SHP77 treated with DMSO at 0.1 percent for 48 hours (cell line): Measurements from ENCODE around the gene OCEL1.
"Not testable (repeated sequence)": the region's sequence is repeated elsewhere in the genome, so short reads cannot be mapped to it uniquely, and the experiment has no call there.

Experiments used
- DNase-seq: peaks from one replicate; lab custom pipeline; 2025; lab: John Stamatoyannopoulos, UW

Gene OCEL1

DNA sequence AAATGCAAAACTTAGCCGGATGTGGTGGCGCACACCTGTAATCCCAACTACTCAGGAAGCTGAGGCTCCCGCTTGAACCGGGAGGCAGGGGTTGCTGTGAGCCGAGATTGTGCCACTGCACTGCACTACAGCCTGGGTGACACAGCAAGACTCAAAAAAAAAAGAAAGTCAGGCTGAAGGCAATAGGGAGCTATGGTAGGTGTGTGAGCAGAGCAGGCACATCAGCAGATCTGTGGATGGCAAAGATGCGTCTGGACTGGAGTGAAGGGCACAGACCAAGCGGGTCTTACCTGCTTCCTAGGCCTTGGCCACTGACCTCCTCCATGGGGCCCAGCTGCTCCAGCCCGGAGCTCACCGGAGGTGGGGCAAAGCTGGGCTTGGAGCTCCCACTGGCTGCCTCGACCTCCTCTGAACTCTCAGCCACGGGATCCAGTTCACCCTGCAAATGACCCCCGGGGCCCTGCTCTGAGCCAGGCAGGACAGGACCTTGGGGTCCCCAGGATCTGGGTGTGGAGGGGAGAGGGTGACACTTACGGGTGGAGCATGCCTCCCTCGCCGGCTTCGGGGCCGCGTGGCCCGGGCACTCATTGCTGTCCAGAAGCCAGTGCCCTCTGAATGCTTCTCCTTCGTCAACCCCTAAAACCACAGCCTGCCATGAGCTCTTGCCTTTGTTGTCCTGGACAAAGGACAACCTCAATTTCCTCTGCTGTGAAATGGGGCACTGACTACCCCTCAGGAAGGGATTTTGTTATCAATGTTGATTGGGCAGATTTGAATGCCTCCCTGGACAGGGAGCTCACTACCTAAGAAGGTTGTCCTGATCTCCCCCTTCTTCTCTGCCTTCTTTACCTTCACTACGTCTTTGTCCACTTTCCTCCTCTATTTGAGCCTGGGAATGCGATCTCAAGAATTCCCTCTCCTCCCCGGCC is 38.0 kb downstream of the OCEL1 start:
- DNase-seq: no peak

DNA sequence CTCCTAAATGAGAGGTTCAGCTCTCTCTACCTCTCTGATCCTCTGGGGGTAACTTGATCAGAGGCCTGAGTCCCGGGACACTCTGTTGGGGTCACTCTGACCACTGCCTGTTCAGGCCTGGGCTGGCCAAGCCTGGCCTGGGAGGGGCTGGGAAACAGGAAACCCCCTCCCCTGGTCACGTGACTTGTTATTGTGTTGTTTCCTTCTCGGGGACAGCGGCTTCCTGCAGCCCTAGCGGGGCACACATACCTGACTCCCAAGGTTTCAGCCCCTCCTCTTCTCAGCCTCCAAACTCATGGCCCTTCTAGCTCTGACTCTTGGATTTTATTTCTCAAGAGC is 38.6 kb downstream of the OCEL1 start, which contains the start of gene USHBP1:
TSS of gene USHBP1 (minus strand) at position 105 of the 339 bp plus-strand sequence. CDS start 446 bp downstream, outside the sequence.
- DNase-seq: no peak

DNA sequence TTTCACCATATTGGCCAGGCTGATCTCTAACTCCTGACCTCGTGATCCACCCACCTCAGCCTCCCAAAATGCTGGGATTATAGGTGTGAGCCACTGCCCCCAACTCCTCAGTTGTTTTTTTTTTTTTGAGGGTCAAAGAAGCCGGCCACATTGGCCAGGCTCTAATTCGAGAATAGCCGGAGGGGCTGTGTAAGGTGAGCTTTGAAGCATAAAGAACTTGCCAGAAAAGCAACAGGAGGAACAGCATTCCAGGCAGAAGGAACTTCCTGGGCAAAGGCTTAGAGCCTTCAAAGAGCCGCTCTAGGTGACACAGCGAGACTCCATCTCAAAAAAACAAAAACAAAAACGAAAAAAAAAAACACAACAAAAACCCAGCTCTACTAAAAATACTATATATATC is 40.0 kb downstream of the OCEL1 start:
- DNase-seq: no peak

DNA sequence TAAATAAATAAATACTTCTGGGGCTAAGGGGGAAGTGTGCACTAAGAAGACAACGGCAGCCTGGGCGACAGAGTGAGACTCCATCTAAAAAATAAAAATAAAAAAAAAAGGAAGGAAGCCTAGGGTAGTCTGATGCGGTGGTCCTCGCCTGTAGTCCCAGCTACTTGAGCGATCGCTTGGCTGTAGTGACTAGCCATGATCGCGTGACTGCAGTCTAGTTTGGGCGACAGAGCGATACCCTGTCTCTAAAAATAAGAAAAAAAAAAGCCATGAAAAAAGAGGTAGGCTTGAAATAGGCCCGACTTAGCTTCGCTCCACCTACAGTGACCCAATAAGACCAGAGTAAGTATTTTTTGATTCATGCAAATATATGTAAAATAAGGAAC is 40.6 kb downstream of the OCEL1 start:
- DNase-seq: no peak

DNA sequence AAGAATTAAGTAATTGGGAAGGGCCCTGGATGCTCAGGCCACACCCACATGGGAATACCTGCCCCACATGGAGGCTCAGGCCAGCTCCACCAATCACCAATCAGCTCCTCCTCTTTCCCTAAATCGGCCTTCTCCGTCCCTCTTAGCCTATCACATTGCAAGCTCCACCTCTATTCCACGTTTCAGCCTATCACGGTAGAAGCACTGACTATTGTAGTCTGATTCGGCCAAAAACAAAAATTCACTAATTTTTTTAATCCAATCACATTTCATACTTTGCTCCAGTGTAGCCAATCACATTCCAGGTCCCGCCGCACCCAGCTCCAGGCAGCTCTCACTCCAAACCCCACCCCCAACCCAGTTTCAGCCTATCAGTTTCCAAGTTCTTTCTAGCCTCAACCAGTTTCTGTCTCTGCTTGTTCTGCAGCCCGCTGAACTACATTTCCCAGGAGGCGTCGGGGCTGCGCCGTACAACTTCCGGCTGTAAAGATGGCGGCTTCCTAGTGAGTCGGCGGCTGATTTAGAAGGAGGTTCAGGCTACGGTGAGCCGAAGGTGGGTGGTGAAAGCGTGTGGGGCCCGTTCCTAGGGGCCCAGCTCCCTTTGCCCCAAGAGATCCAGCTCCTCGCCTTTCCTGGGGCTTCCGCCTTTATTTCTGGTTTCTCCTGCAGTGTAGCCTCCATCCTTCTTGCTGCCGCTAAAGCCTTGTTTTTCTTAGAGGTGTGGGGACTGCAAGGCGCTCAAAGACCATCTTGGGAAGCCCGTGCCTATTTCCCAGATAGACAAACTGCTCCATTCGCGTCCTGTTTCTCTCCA is 41.2 kb downstream of the OCEL1 start, which contains the start of gene BABAM1:
TSS of gene BABAM1 (plus strand) at position 469 of the 814 bp plus-strand sequence. CDS start 1,364 bp downstream, outside the sequence.
- DNase-seq: peak; percentile 100

DNA sequence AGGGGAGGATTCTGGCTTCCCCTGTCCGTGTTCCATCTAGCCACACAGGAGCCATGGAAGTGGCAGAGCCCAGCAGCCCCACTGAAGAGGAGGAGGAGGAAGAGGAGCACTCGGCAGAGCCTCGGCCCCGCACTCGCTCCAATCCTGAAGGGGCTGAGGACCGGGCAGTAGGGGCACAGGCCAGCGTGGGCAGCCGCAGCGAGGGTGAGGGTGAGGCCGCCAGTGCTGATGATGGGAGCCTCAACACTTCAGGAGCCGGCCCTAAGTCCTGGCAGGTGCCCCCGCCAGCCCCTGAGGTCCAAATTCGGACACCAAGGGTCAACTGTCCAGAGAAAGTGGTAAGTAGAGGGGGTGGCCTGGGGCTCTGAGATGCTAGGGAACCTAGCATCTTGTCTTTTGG is 42.7 kb downstream of the OCEL1 start:
- DNase-seq: no peak

- not testable (repeated sequence) for DNase-seq
These were observed 48.9 kb downstream of the OCEL1 start for GRCh38 chr19:17274892-17275291.

DNA sequence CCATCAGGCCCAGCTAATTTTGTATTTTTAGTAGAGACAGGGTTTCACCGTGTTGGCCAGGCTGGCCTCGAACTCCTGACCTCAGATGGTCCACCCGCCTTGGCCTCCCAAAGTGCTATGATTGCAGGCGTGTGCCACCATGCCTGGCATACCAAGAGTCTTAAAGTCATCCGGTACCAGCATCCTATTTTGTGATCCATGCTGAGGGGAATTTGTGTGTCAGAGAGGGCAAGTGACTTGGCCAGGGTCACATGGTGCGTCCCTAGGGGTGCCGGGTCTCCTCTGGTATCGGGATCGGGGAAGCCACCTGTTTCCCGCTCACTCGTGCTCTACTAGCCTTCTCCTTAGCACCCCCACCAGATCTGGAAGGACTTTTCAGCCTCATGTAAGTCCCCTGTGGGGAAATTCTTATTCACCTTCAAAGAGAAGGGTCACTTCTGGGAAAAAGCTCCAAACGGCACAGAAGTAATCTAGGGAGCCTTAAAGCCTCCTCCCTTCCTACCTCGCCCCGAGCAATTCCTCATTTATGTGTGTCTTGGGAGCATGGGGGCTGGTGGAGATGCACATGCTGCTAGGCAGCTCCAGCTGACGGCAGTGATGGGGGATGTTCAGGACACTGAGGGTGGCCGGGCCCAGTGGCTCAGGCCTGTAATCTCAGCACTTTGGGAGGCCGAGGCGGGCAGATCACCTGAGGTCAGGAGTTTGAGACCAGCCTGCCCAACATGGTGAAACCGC is 49.6 kb downstream of the OCEL1 start:
- no peak for DNase-seq
